Stomach (tissue), 4 donors: Measurements from ENCODE around the gene XYLT1.

Experiments used
- CTCF ChIP-seq, 7 experiments: fragments of 450-650 bp in 4 of 7; fragments of 200-600 bp in 3 of 7; sonication (generic) in 3 of 7; IDR thresholded peaks; one replicate each; pipeline ENCODE4 v1.5.1; 2016 to 2019; ENCODE audit warnings: antibody characterized with exemption in 7 of 7, control low read depth in 2 of 7, mild to moderate bottlenecking in 1 of 7
- EP300 ChIP-seq: sonication (generic); formaldehyde crosslinking; IDR thresholded peaks from one replicate; pipeline ENCODE4 v1.6.1; 2017; ENCODE audit warnings: antibody characterized with exemption

DNA sequence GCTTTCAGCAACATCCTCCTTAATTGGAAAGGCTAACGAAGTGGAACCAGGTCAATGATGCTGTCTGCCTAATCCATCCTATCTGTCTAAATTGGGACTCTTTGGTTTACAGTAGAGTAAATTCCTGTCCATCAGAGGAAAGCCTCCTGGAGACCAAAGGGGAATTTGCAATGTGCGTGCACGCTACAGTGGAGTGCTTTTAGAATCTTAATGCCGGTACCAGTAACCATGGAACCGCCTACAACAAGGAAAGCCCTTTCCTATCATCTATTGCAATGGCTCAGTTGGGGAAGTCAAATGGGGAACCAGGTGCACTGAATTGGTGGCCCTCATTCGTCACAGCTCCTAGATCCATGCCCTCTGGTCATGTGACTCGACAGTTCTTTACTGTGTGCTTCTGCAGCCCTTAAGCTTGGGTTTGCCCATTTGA is 110.1 kb downstream of the XYLT1 start:
- TF ChIP-seq CTCF (IDR thresholded peaks at IDR 0.05) (no peak), EP300 (no peak)
